T-helper 17 cell (primary cell): ENCODE data around the gene YBX3. TPM values are rescaled to one million over a fixed set of nuclear protein-coding genes. Genes with fewer than 3 reads are reported as not detected.
A peak's percentile ranks its signal among the peaks of the same experiment; 100 is the strongest.

Source experiments
- ATAC-seq: fragments of 150-1000 bp; cut with Tn5 transposase; 2 replicates; pipeline ENCODE4 v1.10.0; 2021; ENCODE audit warnings: mild to moderate bottlenecking, moderate library complexity
- DNase-seq, 3 donors: peaks; one replicate each; pipeline versions ENCODE4 v3.0.0 to v3.0.0-alpha.2; 2020 to 2021
- H3K9me3 ChIP-seq: one replicate; pipeline ENCODE4 v1.7.0; 2013; ENCODE audit warnings: low read length, mild to moderate bottlenecking; ENCODE audit not compliant: control insufficient read depth, poor library complexity, severe bottlenecking
- H3K27ac Mint-ChIP-seq: one replicate; pipeline ENCODE4 v1.8.0; 2022; ENCODE audit warnings: mild to moderate bottlenecking, moderate library complexity, mixed read lengths
- H3K27me3 Mint-ChIP-seq: one replicate; pipeline ENCODE4 v1.8.0; 2022; ENCODE audit warnings: mixed read lengths
- H3K36me3 Mint-ChIP-seq: one replicate; pipeline ENCODE4 v1.8.0; 2022; ENCODE audit warnings: low read depth, mixed read lengths
- H3K4me1 Mint-ChIP-seq: one replicate; pipeline ENCODE4 v1.8.0; 2022; ENCODE audit warnings: mild to moderate bottlenecking, mixed read lengths
- H3K4me3 Mint-ChIP-seq: one replicate; pipeline ENCODE4 v1.8.0; 2022; ENCODE audit warnings: mild to moderate bottlenecking, moderate library complexity, mixed read lengths
- total RNA-seq, 4 donors: library from RNA in 2 of 4; stranded (reverse) in 2 of 4; gene quantifications; one replicate each; pipeline ENCODE4 v1.2.3 and lab custom pipeline; 2022 to 2026

The YBX3 gene
- total RNA-seq, 2 donors from 2014 or later = 52.4 to 60.4 TPM

DNA sequence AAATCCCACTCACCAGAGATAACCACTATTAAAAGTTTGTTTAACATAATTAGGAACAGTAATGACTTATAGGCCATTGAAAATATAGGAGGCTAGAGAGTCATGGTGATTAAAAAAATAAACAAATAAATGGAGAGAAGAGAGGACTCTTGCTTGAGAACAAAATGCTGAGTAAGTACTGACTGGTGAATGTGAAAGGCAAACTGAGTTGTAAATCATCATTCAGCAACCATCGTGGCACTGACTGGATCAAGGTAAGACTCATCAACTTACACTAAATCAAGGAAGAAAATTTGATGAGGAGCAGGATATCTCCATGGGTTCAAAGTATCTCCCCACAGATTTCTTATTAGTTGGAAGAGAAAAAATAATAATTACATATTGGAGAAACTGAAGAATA lies 14.1 kb upstream of the YBX3 start:
- Mint-ChIP-seq H3K4me1 (no peaks in the 10 kb centered on the region), H3K27me3 (peaks cover 39% of the 10 kb centered on the region), H3K4me3 (no peak overlapping the region), H3K36me3 (no peaks in the 10 kb centered on the region), H3K27ac (no peak overlapping the region)
- DNase-seq = no peak
- no peak for ATAC-seq
- no peaks in the 10 kb centered on the region for H3K9me3 ChIP-seq

DNA sequence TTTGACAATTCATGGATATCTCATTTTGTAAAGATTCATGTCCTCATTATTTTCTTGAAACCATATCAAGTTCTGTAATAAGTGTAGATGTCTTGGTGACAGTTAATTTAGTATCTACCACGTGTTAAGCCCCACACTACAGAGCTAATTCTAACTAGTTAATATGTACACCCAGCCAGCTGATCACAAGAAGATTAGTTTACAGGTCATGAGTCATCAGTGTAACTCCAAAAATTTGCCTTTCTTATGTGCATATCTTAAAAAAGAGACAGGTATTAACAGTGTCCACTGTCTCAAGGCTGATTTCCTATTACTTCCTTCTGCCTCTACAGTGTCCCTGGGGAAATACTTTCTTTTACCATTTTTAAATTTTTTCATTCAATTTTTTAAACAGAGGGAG lies 13.3 kb upstream of the YBX3 start:
- no peaks in the 10 kb centered on the region for H3K9me3 ChIP-seq
- no peaks in the 10 kb centered on the region for H3K4me1 Mint-ChIP-seq
- ATAC-seq = no peak
- H3K36me3 Mint-ChIP-seq = no peaks in the 10 kb centered on the region
- H3K27ac Mint-ChIP-seq = no peak overlapping the region
- no peak for DNase-seq
- peaks cover 45% of the 10 kb centered on the region for H3K27me3 Mint-ChIP-seq
- no peak overlapping the region for H3K4me3 Mint-ChIP-seq

DNA sequence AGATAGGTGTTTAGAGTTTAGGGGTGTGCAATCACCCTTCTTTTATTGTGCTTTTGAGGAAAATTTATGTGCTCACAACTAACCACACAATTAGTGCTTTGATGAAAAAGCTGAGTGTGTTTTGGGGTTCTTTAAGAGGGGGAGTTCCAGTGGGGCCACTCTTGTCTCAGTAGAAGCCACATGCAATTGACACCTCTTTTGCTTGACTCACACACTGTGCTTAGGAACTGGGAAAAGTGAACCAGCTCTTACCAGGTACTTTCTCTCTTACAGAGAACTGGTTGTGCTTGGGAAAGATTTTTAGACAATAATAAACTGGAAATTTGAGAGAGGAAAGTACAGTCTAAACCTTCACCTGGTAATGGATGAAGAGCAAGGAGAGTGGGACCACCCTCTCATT lies 12.3 kb upstream of the YBX3 start:
- no peak for ATAC-seq
- DNase-seq = no peak
- H3K36me3 Mint-ChIP-seq = no peaks in the 10 kb centered on the region

DNA sequence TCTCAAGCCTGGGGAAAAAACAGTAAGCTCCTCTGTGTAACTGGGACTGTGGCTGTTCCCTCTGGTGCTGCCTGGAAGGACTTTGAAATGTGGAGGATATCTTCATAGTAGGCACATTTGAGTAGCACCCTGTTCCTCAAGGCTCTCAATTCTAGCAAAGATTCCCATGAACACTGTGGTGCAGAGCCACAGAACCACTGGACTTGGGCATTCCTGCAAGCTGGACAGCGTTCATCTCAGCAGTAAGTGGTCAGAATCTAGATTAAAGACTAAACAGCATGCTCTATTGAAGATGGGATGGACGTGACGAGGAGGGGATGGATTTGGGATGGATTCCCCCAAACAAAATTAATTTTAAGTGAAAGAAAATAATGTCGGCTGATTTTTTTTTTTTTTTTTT lies 9.4 kb upstream of the YBX3 start:
- H3K27ac Mint-ChIP-seq = no peak overlapping the region
- ATAC-seq (no peak), DNase-seq (no peak)
- no peaks in the 10 kb centered on the region for H3K4me1 Mint-ChIP-seq
- H3K4me3 Mint-ChIP-seq = no peak overlapping the region
- H3K9me3 ChIP-seq = no peaks in the 10 kb centered on the region
- no peaks in the 10 kb centered on the region for H3K36me3 Mint-ChIP-seq
- peaks cover 50% of the 10 kb centered on the region for H3K27me3 Mint-ChIP-seq

More for the DNA sequence above, 12.3 kb upstream of the YBX3 start:
- Mint-ChIP-seq H3K27me3 (peaks cover 42% of the 10 kb centered on the region), H3K27ac (no peak overlapping the region), H3K4me1 (no peaks in the 10 kb centered on the region), H3K4me3 (no peak overlapping the region)
- H3K9me3 ChIP-seq = no peaks in the 10 kb centered on the region

DNA sequence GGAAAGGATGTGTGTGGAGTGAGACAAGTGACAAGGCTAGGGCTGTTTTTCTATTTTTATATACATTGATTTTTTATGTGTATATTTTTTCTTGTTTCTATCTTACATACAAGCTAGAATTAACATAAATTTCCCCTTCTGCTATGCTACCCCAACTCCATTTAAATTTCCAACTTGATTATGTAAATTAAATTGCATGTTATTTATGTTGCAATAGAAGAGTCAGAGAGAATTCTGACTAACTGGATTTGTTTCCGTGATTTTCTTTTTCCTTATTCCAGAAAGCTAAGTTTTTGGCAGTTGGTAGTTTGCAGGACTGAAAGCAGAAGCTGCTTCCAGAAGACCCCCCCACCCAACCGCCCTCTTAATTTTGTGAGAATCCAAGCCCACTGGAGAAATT lies 8.9 kb upstream of the YBX3 start:
- DNase-seq = no peak
- Mint-ChIP-seq H3K27me3 (peaks cover 50% of the 10 kb centered on the region), H3K4me3 (no peak overlapping the region), H3K4me1 (no peaks in the 10 kb centered on the region), H3K27ac (no peak overlapping the region), H3K36me3 (no peaks in the 10 kb centered on the region)
- ATAC-seq = no peak
- no peaks in the 10 kb centered on the region for H3K9me3 ChIP-seq

DNA sequence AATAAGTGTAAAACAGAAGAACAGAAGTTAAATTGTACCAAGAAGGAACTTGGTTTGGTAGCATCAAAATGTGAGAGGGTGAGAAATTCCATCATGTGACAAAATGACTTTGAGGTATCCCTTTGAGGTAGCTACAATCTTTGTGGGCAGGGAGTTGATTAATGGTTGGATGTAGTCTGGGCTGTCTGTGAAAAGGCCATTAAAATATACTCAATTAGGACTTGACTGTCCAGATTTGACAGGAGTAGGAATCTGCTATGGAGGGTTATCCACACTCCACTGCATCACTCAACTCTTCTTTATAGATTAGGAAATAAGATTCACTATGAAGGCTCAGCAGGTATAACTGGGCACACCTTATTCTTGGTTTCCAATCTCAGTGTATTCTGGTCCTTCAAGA lies 7.4 kb upstream of the YBX3 start:
- no peak overlapping the region for H3K27ac Mint-ChIP-seq
- ATAC-seq = no peak
- no peak overlapping the region for H3K4me3 Mint-ChIP-seq
- no peaks in the 10 kb centered on the region for H3K4me1 Mint-ChIP-seq
- H3K27me3 Mint-ChIP-seq = peaks cover 61% of the 10 kb centered on the region
- no peaks in the 10 kb centered on the region for H3K9me3 ChIP-seq
- DNase-seq = no peak
- H3K36me3 Mint-ChIP-seq = peaks cover 3% of the 10 kb centered on the region

DNA sequence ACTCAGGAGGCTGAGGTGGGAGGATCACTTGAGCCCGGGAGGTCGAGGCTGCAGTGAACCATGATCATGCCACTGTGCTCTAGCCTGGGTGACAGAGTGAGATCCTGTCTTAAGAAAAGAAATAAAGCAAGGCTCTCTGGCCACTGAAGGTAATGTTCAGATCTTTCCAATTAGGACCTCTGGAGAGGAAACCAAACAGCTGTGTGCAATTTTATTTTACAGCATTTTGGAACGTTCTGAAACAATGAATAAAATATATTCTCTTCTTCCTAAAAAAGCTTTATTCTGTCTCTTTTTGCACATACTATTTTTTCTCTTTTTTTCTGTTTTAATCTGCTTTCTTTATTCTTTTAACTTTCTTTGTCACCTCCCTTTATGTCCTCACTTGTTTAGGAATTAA lies 5.0 kb upstream of the YBX3 start:
- Mint-ChIP-seq H3K36me3 (peaks cover 3% of the 10 kb centered on the region), H3K4me3 (no peak overlapping the region), H3K27ac (no peak overlapping the region), H3K27me3 (peaks cover 56% of the 10 kb centered on the region), H3K4me1 (peaks cover 4% of the 10 kb centered on the region)
- H3K9me3 ChIP-seq = no peaks in the 10 kb centered on the region
- DNase-seq = no peak
- no peak for ATAC-seq

DNA sequence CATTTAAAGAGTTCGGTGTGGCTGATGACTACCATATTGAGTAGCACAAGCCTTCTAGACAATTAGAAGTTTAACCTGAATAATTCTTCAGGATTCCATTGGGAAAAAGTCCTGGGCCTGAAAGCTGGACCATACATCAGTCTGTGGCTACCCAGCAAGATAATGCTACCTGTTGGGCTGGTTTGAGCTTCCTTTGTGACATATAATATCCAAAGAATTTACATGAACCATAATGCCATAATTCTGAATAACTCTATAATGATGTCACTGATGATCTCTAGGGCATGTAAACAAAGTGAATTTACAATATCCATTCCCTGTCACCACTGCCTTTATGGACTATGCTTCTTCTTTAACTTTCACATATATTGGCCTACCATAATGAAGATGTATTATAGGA lies 3.8 kb upstream of the YBX3 start:
- H3K9me3 ChIP-seq = no peaks in the 10 kb centered on the region
- Mint-ChIP-seq H3K36me3 (peaks cover 3% of the 10 kb centered on the region), H3K27me3 (peaks cover 52% of the 10 kb centered on the region), H3K27ac (no peak overlapping the region), H3K4me3 (no peak overlapping the region), H3K4me1 (peaks cover 9% of the 10 kb centered on the region)
- ATAC-seq (no peak), DNase-seq (no peak)

DNA sequence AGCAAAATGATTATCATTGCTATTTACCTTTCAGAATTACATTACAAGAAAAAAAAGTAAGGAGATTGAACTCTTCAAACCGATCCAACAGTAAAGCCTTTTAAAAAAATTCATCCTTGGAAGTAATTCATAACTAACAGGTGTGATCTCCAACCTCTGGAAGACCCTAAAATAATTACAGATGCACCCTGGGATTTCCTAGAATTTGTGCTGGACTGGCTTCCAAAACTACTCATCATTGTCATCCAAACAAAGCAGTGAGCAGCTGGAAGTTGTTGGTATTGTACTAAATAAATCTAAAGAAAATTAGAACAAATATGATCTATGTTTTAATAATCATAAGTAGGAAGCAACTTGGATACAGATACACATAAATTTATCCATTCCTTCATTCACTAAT lies 1.9 kb upstream of the YBX3 start:
- Mint-ChIP-seq H3K4me1 (peaks cover 15% of the 10 kb centered on the region), H3K27ac (no peak overlapping the region), H3K4me3 (no peak overlapping the region), H3K27me3 (peaks cover 58% of the 10 kb centered on the region), H3K36me3 (peaks cover 5% of the 10 kb centered on the region)
- no peak for DNase-seq
- no peaks in the 10 kb centered on the region for H3K9me3 ChIP-seq
- ATAC-seq = no peak

DNA sequence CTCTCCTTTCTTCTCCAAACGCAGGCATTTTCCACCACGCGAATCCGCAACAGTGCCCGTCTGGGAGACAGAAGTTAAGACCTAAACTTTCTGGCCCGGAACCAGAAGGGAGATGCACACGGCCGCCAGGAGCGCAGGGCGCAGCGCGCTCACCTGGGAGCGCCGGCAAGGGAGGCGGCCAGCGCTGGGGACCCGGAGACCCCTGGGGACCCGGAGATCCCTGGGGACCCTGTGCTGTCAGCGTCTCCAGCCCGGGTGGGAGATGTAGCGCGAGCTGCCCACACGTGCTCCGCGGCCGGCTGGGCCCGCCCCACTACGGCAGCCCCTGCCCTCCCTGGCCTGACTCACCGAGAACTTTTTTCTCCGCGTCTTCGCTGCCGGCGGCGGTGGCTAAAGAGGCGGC lies 620 bp downstream of the YBX3 start:
- H3K9me3 ChIP-seq = no peaks in the 10 kb centered on the region
- Mint-ChIP-seq H3K27ac (peak overlapping the region; percentile 80), H3K27me3 (peaks cover 60% of the 10 kb centered on the region), H3K4me1 (peaks cover 17% of the 10 kb centered on the region), H3K4me3 (peak overlapping the region; percentile 91), H3K36me3 (peaks cover 5% of the 10 kb centered on the region)
- ATAC-seq (peak; percentile 57), DNase-seq (peak in 1 of 3 donors; percentile 11)

DNA sequence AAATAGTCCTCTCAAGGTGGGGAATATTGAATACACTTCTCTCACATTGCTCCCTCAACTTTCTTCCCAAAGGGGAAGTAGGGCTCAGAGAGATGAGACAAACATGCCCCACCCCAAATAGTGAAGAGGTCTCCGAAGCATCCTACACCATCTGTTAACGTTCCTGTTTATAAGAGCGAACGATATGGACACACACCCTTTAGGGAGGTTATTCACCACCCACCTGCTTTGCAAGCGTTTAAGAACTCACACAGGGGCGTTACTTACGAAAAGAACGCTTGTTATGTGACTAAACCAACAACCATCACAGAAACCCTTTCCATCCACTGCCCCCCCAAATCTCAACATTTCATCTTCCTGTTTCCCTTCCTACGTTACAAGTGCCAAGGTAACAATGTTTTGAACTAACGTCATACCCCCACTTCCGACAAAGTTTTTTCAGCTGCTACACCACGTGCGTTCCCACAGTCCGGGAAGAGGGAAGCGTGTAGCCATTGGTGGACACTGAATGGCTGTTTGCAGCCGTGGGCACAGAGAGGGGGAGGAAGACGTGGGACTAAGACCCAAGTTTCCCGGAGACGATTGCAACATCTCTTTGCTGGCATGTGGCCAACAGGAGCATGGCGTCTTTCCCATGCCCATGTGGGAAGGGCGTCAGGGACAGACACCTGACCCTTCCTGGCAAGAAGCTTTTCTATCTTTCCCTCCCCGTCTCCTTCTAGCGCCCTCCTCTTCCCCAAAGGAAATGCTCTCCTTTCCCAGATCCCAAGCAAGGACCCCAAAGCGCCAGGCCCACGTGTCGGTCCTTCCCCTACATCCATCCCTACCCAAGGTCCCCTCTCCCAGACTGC lies 1.2 kb downstream of the YBX3 start:
- Mint-ChIP-seq H3K27me3 (peaks cover 60% of the 10 kb centered on the region), H3K4me3 (peak overlapping the region; percentile 91), H3K4me1 (peaks cover 17% of the 10 kb centered on the region), H3K27ac (peak overlapping the region; percentile 80), H3K36me3 (peaks cover 5% of the 10 kb centered on the region)
- DNase-seq (peak in 1 of 3 donors; percentile 13), ATAC-seq (peak; percentile 77)
- H3K9me3 ChIP-seq = no peaks in the 10 kb centered on the region

DNA sequence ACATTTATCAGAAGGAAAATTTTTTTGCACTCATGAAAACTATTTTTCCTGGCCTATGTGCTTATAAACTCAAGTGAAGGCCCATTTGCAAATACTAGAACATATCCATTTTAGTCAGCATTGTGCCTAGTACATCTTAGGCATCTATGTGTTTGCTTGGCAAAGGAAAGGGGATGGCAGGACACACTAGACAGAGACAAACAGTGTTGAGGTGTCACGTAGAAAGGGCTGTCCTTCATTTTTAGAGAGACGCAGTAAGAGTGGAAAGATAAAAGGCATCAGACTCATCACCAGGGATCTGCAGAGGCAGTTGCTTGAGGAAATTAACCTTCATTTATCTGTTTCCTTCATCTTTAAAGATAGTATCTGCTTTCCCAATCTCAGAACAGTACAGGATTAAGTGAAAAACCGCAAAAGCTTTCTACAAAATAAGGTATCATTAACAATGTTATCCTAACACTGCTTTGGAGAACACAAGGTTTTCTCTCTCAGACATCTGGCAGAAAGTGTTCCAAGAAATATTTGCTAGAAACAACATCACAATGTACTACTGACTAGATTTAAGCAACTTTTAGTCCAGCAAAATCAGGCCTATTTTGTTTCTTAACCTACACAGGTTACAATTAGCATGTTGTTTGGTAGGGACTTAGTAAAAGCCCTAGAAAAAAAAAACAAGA lies 2.0 kb downstream of the YBX3 start:
- peak overlapping the region; percentile 91 for H3K4me3 Mint-ChIP-seq

DNA sequence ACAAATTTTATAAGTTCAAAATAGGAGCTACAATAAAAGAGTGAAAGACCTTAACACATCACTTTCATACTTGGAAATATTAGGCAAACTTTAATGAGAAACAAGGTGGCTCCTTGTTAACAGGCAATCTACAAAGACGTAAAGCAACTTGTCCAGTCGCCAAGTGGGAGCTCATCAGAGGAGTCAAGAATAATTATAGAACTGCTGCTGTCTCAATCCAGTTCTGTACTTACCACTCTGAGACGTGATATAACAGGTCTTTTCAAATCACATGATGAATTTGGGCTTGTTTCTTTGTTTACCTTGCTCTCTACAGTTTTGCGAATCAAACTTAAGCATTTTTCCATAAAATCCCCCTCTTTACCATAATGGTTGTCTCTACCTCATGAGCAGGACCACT lies 3.6 kb downstream of the YBX3 start:
- H3K36me3 Mint-ChIP-seq = peaks cover 5% of the 10 kb centered on the region
- no peaks in the 10 kb centered on the region for H3K9me3 ChIP-seq
- H3K27ac Mint-ChIP-seq = no peak overlapping the region
- DNase-seq (no peak), ATAC-seq (no peak)
- H3K27me3 Mint-ChIP-seq = peaks cover 66% of the 10 kb centered on the region
- H3K4me3 Mint-ChIP-seq = no peak overlapping the region
- peaks cover 22% of the 10 kb centered on the region for H3K4me1 Mint-ChIP-seq

More for the DNA sequence above, 2.0 kb downstream of the YBX3 start:
- Mint-ChIP-seq H3K27ac (peak overlapping the region; percentile 80), H3K27me3 (peaks cover 62% of the 10 kb centered on the region), H3K4me1 (peaks cover 17% of the 10 kb centered on the region), H3K36me3 (peaks cover 4% of the 10 kb centered on the region)
- no peaks in the 10 kb centered on the region for H3K9me3 ChIP-seq
- DNase-seq (no peak), ATAC-seq (no peak)
